Brain microvascular endothelial cell (primary cell): ENCODE measurements around the gene ARTN.

Experiments used
- DNase-seq: peaks from one replicate; pipeline ENCODE4 v3.0.0-alpha.2; 2020
- H3K27ac ChIP-seq: fragments of 250-450 bp; sonication (Bioruptor Pico); 2 replicates; pipeline ENCODE4 v1.5.1; 2020; ENCODE audit warnings: mild to moderate bottlenecking, moderate library complexity
- H3K27me3 ChIP-seq: fragments of 250-450 bp; sonication (Bioruptor Pico); replicated peaks from 2 replicates; pipeline ENCODE4 v1.5.1; 2020; ENCODE audit warnings: mild to moderate bottlenecking
- H3K36me3 ChIP-seq: fragments of 250-450 bp; sonication (Bioruptor Pico); replicated peaks from 2 replicates; pipeline ENCODE4 v1.5.1; 2020; ENCODE audit warnings: mild to moderate bottlenecking
- H3K4me3 ChIP-seq: 2 replicates; pipeline ENCODE4 v1.5.1; 2011; ENCODE audit warnings: low read depth, mild to moderate bottlenecking, control low read depth, low read length, moderate library complexity
- in situ Hi-C: cut with HindIII; loops from 2 replicates; pipeline ENCODE4 v1.10.0; 2017; ENCODE audit warnings: low sequenced_read_pairs, low pct_ligation_motif_present
- TF ChIP-seq, protein P1 (sequence below): IDR thresholded peaks from 2 replicates; pipeline ENCODE4 v1.5.1; 2011; ENCODE audit warnings: low read depth, mild to moderate bottlenecking, moderate library complexity, low read length, control low read depth, inconsistent platforms; ENCODE audit errors: missing control alignments

The ARTN gene

DNA sequence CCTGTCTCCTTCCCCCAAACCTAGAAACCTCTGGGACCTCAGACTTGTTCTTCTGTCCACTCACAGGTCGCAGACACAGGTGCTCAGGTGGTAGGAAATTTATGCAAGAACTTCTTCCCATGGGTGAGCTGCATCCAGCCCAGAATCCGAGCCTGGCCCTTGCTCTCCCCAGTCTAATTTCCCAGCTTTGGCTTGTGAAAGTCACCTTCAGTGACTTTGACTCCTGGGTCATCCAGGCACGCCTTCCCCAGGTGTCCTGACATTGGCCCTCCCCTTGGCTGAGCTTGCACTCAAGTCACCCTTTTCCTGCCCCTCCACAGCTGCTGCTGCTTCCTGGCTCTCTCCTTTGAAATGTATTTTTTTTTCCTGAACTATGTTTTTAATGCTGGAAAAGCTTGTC, 19.8 kb downstream of the ARTN start:
- in situ Hi-C loops = no loop called here
- no peak overlapping the region for H3K4me3 ChIP-seq
- H3K27ac ChIP-seq = no peak overlapping the region
- no peak for DNase-seq
- TF ChIP-seq, protein P1, sequence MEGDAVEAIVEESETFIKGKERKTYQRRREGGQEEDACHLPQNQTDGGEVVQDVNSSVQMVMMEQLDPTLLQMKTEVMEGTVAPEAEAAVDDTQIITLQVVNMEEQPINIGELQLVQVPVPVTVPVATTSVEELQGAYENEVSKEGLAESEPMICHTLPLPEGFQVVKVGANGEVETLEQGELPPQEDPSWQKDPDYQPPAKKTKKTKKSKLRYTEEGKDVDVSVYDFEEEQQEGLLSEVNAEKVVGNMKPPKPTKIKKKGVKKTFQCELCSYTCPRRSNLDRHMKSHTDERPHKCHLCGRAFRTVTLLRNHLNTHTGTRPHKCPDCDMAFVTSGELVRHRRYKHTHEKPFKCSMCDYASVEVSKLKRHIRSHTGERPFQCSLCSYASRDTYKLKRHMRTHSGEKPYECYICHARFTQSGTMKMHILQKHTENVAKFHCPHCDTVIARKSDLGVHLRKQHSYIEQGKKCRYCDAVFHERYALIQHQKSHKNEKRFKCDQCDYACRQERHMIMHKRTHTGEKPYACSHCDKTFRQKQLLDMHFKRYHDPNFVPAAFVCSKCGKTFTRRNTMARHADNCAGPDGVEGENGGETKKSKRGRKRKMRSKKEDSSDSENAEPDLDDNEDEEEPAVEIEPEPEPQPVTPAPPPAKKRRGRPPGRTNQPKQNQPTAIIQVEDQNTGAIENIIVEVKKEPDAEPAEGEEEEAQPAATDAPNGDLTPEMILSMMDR = no peak
- H3K36me3 ChIP-seq = peaks cover 18% of the 10 kb centered on the region
- H3K27me3 ChIP-seq = no peaks in the 10 kb centered on the region

DNA sequence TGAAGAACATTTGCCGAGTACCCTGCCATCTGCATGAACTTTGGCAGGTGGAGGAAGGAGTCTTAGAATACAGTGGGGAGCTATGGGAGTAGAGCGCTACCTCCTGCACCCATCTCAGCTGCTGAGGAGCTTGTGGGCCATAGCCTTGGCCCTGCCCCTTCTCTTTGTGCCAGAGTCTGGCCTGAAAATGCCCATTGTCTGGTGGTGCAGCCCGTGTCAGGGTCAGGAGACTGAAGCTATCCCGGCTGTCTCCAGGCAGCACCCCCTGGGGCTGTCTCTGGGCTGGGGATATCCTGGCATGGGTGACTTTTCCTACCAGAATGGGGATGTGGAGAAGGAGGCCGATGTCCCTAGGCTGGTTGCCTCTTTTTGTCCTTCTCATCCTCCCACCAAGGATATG, 20.4 kb downstream of the ARTN start:
- in situ Hi-C loops = no loop called here

DNA sequence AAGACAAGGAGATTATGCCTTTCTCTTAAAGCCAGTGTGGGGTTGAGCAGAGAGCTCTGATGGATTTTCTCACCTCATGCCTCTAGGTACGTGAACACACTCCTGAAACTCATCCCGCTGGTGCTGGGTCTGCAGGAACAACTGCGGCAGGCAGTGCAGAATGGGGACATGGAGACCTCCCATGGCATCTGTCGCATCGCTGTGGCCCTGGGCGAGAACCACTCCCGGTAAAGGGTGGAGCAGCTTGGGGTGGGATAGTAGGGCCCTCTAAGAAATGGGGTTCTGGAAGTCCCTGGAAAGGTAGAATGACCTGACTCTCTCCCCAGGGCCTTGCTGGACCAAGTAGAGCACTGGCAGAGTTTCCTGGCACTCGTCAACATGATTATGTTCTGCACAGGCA, 22.6 kb downstream of the ARTN start:
- in situ Hi-C loops = no loop called here
- H3K4me3 ChIP-seq = no peak overlapping the region
- no peaks in the 10 kb centered on the region for H3K27me3 ChIP-seq
- no peak for DNase-seq
- TF ChIP-seq, protein P1 = no peak
- peaks cover 23% of the 10 kb centered on the region for H3K36me3 ChIP-seq
- no peak overlapping the region for H3K27ac ChIP-seq

More for the DNA sequence above, 20.4 kb downstream of the ARTN start:
- peaks cover 22% of the 10 kb centered on the region for H3K36me3 ChIP-seq
- no peaks in the 10 kb centered on the region for H3K27me3 ChIP-seq
- TF ChIP-seq, protein P1 = no peak
- no peak overlapping the region for H3K4me3 ChIP-seq
- no peak overlapping the region for H3K27ac ChIP-seq
- DNase-seq = no peak

DNA sequence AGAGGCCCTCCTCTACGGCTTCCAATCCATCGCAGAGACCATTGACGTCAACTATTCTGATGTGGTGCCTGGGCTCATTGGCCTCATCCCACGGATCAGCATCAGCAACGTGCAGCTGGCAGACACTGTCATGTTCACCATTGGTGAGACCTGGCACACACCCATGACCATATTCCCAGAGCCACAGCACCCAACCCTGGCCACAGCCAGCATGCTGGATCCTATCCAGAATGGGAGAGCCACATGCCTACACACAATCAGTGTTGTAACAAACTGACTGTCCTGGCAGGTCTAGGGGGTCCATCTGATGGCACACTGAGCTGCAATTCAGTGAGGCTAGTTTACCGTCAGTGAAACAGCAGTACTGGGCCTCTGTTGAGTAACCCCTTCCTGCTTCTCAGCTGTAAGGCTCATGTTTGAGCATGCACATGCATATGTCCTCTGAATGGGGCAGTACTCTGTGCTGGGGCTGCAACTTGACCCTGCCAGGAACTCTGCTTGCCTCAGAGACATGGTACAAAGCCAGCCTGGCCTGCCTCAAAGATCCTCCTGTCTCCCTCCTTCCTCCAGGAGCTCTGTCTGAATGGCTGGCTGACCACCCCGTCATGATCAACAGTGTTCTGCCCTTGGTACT, 23.9 kb downstream of the ARTN start:
- TF ChIP-seq, protein P1 = no peak
- Histone ChIP-seq H3K27me3 (no peaks in the 10 kb centered on the region), H3K4me3 (no peak overlapping the region), H3K36me3 (peaks cover 25% of the 10 kb centered on the region), H3K27ac (no peak overlapping the region)
- in situ Hi-C loops = no loop called here
- DNase-seq = no peak

DNA sequence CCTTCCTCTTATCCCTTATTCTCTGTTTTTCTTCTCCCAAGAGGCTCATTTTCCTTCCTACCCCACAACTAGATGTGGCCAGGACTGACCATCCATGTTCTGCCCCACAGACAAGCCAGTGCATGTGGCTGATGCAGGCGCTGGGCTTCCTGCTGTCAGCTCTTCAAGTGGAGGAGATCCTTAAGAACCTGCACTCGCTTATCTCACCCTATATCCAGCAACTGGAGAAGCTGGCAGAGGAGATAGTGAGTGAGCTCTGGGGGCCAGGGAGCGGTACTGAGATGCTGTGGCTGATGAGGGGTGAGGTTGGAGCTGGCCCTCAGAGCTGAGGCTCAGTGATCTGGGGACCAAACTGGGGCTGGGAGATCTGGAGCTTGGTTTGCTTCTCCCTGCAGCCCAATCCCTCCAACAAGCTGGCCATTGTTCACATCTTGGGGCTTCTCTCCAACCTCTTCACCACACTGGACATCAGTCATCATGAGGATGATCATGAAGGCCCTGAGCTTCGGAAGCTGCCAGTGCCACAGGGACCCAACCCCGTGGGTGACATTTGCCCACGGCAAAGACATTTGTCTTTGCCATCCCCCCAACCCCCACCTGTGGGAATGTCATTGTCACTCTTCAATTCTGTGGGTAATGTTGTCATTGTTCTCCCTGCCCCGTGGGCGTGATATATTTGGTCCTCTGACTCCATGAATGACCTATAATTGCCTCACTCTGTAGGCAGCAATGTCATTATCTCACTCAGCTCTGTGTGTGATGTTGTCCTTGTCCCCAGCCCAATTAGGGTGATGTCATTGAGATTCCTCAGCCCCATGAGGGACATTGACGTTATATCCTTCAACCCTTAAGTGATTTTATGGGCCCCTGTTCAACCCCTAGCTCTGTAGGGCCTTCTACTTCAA, 25.0 kb downstream of the ARTN start:
- no peaks in the 10 kb centered on the region for H3K27me3 ChIP-seq
- no peak overlapping the region for H3K4me3 ChIP-seq
- in situ Hi-C loops = no loop called here
- no peak for DNase-seq
- TF ChIP-seq, protein P1 = no peak
- H3K27ac ChIP-seq = no peak overlapping the region
- H3K36me3 ChIP-seq = peaks cover 26% of the 10 kb centered on the region
